ENCODE measurements around the gene PTGDS. TPM values are rescaled to one million over a fixed set of nuclear protein-coding genes. Genes with fewer than 3 reads are reported as not detected.

The PTGDS gene
- total RNA-seq, 1 donor from 2014 or later, result 76.8 TPM

DNA sequence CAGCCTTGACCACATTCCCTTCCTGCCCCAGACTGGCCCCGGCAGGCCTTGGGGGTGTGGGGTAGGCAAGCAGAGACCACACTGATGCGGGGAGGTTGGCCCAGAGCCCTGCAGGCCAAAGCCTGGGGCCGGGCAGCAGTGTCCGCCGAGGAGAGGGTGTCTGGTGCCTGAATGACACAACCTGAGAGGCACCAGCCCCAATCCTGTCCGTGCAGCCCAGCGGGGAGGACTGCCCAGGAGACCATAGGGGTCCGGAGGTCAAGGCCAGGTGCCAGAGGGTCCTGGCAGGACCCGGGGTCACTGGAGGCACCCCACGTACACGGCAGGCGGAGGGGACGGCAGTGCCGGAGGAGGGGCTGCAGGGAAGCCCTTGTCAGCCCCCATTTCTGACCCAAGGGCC lies 5.6 kb upstream of the PTGDS start:
- Mint-ChIP-seq H3K4me3 (ENCODE audit: unreplicated experiment) (no peak overlapping the region), H3K4me1 (ENCODE audit: low read depth) (peaks cover 11% of the 10 kb centered on the region), H3K36me3 (ENCODE audit: low read depth) (no peaks in the 10 kb centered on the region), H3K9me3 (ENCODE audit: low read depth) (no peaks in the 10 kb centered on the region), H3K27ac (ENCODE audit: unreplicated experiment) (no peak overlapping the region), H3K27me3 (ENCODE audit: low read depth) (no peaks in the 10 kb centered on the region)
- no peak for DNase-seq (ENCODE audit: low spot score)
- TF ChIP-seq, protein P1, sequence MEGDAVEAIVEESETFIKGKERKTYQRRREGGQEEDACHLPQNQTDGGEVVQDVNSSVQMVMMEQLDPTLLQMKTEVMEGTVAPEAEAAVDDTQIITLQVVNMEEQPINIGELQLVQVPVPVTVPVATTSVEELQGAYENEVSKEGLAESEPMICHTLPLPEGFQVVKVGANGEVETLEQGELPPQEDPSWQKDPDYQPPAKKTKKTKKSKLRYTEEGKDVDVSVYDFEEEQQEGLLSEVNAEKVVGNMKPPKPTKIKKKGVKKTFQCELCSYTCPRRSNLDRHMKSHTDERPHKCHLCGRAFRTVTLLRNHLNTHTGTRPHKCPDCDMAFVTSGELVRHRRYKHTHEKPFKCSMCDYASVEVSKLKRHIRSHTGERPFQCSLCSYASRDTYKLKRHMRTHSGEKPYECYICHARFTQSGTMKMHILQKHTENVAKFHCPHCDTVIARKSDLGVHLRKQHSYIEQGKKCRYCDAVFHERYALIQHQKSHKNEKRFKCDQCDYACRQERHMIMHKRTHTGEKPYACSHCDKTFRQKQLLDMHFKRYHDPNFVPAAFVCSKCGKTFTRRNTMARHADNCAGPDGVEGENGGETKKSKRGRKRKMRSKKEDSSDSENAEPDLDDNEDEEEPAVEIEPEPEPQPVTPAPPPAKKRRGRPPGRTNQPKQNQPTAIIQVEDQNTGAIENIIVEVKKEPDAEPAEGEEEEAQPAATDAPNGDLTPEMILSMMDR (IDR thresholded peaks at IDR 0.05), result no peak

DNA sequence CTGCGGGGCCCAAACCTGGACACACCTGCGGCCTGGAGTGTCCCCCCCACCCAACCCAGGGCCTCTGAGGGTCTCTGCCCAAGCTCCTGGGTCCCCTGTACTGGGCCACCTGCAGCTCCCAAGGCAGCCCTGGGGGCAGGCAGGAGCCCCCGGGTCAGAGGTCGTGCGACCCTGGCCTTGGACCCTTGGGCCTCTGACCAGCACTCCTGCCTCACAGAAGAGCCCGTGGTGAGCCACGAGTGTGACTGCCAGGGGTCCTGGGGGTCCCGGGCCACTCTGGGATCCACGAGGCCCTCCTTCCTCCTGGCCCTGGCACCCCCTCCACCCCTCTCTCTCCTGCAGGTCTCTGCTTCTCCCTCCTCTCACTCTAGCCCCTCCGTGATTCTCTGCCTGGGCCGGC lies 5.0 kb upstream of the PTGDS start:
- Mint-ChIP-seq H3K27ac (ENCODE audit: unreplicated experiment) (no peak overlapping the region), H3K4me3 (ENCODE audit: unreplicated experiment) (no peak overlapping the region), H3K9me3 (ENCODE audit: low read depth) (no peaks in the 10 kb centered on the region), H3K4me1 (ENCODE audit: low read depth) (peaks cover 11% of the 10 kb centered on the region), H3K27me3 (ENCODE audit: low read depth) (no peaks in the 10 kb centered on the region), H3K36me3 (ENCODE audit: low read depth) (no peaks in the 10 kb centered on the region)
- no peak for DNase-seq (ENCODE audit: low spot score)
- TF ChIP-seq, protein P1 (IDR thresholded peaks at IDR 0.05), result no peak

DNA sequence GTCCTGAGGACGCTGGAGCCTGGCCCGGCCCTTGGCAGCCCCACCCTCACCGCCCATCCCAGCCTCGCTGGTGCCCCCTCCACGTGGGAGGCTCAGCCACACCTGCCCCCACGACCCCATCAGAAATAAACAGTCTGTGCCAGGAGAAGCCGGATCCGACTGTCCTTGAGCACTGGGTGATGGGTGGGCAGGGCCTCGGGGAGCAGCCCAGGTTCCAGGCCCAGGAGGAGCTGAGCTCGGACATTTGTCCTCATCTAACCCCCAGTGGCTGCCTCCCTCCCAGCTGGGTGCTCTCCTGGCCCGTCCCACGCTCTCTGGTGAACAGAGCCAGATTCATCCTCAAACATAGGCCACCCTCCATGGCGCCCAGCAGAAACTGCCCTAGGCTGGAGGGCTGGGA lies 4.6 kb upstream of the PTGDS start:
- Mint-ChIP-seq H3K27ac (ENCODE audit: unreplicated experiment) (no peak overlapping the region), H3K36me3 (ENCODE audit: low read depth) (no peaks in the 10 kb centered on the region), H3K4me1 (ENCODE audit: low read depth) (peaks cover 15% of the 10 kb centered on the region), H3K27me3 (ENCODE audit: low read depth) (no peaks in the 10 kb centered on the region), H3K4me3 (ENCODE audit: unreplicated experiment) (no peak overlapping the region), H3K9me3 (ENCODE audit: low read depth) (no peaks in the 10 kb centered on the region)
- TF ChIP-seq, protein P1 (IDR thresholded peaks at IDR 0.05), result no peak
- DNase-seq (ENCODE audit: low spot score), result no peak

DNA sequence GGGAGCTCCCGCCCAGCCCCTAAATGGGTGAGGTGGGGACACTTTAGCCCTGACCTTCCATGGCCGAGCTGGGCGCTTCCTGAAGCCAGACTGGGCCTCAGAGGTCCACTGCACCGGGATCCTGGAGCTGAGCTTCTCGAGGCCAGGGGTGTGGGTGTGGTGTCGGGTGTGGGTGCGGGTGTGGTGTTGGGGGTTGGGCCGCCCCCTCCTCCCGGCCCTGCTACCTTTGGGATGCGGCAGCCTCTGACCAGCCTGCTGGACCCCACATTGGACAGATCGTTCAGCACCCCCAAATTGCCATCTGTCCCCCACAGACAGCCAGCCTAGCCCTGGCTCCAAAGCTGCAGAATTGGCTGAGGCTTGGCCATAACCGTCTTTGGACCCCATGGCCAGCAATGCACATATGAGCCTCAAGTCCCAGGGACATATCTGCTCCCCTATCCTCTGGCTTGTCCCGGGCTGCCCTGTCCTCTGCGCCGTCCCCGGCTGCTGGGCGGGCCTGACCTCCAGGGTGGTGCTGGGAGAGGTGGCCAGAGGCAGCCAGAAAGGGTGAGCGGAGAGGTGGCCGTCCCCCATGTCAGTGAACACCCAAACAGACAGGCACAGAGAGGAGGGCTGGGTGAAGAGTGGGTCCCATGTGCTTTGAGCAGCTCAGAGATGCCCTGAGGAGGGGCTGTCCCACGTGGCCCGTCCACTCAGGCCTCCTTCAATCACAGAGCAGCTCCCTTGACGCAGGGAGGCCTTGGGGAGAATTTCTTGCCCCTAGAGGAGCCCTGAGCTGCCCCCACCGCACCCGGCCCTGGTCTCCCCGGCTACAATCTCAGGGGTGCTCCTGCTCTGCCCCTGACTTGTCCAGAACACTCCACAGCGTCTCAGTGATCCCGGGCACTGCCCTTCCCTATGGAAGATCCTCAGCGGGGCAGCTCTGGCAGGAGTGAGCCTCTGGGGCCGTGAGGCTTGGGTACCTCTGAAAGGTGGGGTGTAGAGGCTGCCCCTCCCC lies 3.4 kb upstream of the PTGDS start:
- Mint-ChIP-seq H3K27ac (ENCODE audit: unreplicated experiment) (no peak overlapping the region), H3K4me3 (ENCODE audit: unreplicated experiment) (no peak overlapping the region), H3K9me3 (ENCODE audit: low read depth) (no peaks in the 10 kb centered on the region), H3K36me3 (ENCODE audit: low read depth) (no peaks in the 10 kb centered on the region), H3K4me1 (ENCODE audit: low read depth) (peaks cover 15% of the 10 kb centered on the region), H3K27me3 (ENCODE audit: low read depth) (no peaks in the 10 kb centered on the region)
- DNase-seq (ENCODE audit: low spot score), result no peak
- TF ChIP-seq, protein P1 (IDR thresholded peaks at IDR 0.05), result no peak

DNA sequence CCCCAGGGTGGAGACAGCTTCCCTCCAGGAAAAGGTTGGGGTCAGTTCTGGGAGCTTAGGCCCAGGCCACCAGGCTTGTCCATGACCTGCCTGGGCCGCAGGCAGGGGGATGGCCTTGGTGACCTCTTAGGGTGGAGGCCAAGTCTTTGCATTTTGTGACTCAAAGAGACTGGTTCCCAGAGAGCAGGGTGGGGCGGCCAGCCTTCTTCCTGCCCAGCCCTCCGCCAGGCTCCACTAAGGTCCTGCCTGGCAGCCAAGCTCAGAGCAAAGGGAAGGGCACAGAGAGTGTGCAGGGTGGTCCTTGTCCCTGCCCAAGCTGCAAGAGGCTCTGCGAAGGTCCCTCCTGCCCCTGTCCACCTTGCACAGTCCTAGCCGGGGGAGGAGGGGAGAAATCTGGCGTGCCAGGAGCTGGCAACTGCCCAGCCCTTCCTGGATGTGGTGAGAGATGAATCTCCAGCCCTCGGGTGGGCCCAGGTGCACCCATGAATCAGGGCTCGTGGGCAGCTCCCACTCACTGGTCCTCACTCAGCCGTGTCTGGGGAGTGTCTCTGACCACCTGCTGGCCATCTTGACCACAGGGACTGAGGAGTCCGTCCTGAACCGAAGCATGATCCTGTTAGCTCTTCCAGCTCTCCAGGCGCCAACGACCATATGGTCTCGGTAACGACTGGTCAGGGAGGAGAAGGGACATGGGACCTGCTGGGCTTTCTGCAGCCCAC lies 2.3 kb upstream of the PTGDS start:
- H3K27me3 Mint-ChIP-seq (ENCODE audit: low read depth), result no peaks in the 10 kb centered on the region
- no peak for DNase-seq (ENCODE audit: low spot score)
- no peaks in the 10 kb centered on the region for H3K9me3 Mint-ChIP-seq (ENCODE audit: low read depth)

More for the DNA sequence above, 2.3 kb upstream of the PTGDS start:
- H3K4me3 Mint-ChIP-seq (ENCODE audit: unreplicated experiment), result no peak overlapping the region
- no peaks in the 10 kb centered on the region for H3K36me3 Mint-ChIP-seq (ENCODE audit: low read depth)
- H3K27ac Mint-ChIP-seq (ENCODE audit: unreplicated experiment), result no peak overlapping the region
- H3K4me1 Mint-ChIP-seq (ENCODE audit: low read depth), result peaks cover 15% of the 10 kb centered on the region
- TF ChIP-seq, protein P1 (IDR thresholded peaks at IDR 0.05), result no peak
